Stomach smooth muscle (tissue), 2 donors: ENCODE results near the gene ZNF280A.
"Not testable (repeated sequence)": the region's sequence is repeated elsewhere in the genome, so short reads cannot be mapped to it uniquely, and the experiment has no call there.

Experiments
- H3K27ac ChIP-seq: one replicate; pipeline ENCODE4 v1.7.0; 2013; ENCODE audit warnings: mild to moderate bottlenecking, low read length, inconsistent platforms
- H3K27me3 ChIP-seq, 2 donors: one replicate each; pipeline ENCODE4 v1.7.0; 2013; ENCODE audit warnings: low read length in 2 of 2; ENCODE audit not compliant: insufficient read depth in 2 of 2, control insufficient read depth in 1 of 2
- H3K36me3 ChIP-seq, 2 donors: one replicate each; pipeline ENCODE4 v1.7.0; 2013; ENCODE audit warnings: low read length in 2 of 2; ENCODE audit not compliant: control insufficient read depth in 2 of 2, insufficient read depth in 2 of 2
- H3K4me1 ChIP-seq: one replicate; pipeline ENCODE4 v1.7.0; 2013; ENCODE audit warnings: low read length; ENCODE audit not compliant: control insufficient read depth, insufficient read depth
- H3K4me3 ChIP-seq, 2 donors: one replicate each; pipeline ENCODE4 v1.7.0; 2013; ENCODE audit warnings: low read length in 2 of 2
- H3K9ac ChIP-seq, 2 donors: one replicate each; pipeline ENCODE4 v1.7.0; 2013; ENCODE audit warnings: low read length in 2 of 2, mild to moderate bottlenecking in 1 of 2
- H3K9me3 ChIP-seq, 2 donors: one replicate each; pipeline ENCODE4 v1.7.0; 2013; ENCODE audit warnings: low read length in 2 of 2; ENCODE audit not compliant: control insufficient read depth in 2 of 2
- donor health status: healthy.
- donor health status: Pancreatic carcinoma.

ZNF280A gene

GRCh38 chr22:22538226-22538989, 18.3 kb upstream of the ZNF280A start:
- H3K36me3 ChIP-seq, result no peaks in the 10 kb centered on the region

GRCh38 chr22:22536916-22537315, 16.8 kb upstream of the ZNF280A start:
- Histone ChIP-seq H3K27ac (no peak overlapping the region), H3K4me3 (no peak overlapping the region), H3K4me1 (no peaks in the 10 kb centered on the region), H3K27me3 (peaks cover 0 to 3% of the 10 kb centered on the region in 2 donors), H3K36me3 (no peaks in the 10 kb centered on the region), H3K9me3 (peaks cover 3 to 5% of the 10 kb centered on the region in 2 donors), H3K9ac (no peak overlapping the region)

More at GRCh38 chr22:22538226-22538989, 18.3 kb upstream of the ZNF280A start:
- H3K27ac ChIP-seq, result no peak overlapping the region
- H3K4me1 ChIP-seq, result no peaks in the 10 kb centered on the region
- no peak overlapping the region for H3K9ac ChIP-seq
- H3K27me3 ChIP-seq, result peaks cover 0 to under 1% of the 10 kb centered on the region in 2 donors
- peaks cover 3 to 5% of the 10 kb centered on the region in 2 donors for H3K9me3 ChIP-seq
- H3K4me3 ChIP-seq, result no peak overlapping the region

- Histone ChIP-seq H3K9me3 (peaks cover 3 to 5% of the 10 kb centered on the region in 2 donors), H3K27ac (no peak overlapping the region), H3K36me3 (no peaks in the 10 kb centered on the region), H3K4me1 (no peaks in the 10 kb centered on the region), H3K27me3 (peaks cover 0 to 3% of the 10 kb centered on the region in 2 donors), H3K4me3 (no peak overlapping the region), H3K9ac (no peak overlapping the region)
Observed at GRCh38 chr22:22536515-22536914, 16.4 kb upstream of the ZNF280A start.

DNA sequence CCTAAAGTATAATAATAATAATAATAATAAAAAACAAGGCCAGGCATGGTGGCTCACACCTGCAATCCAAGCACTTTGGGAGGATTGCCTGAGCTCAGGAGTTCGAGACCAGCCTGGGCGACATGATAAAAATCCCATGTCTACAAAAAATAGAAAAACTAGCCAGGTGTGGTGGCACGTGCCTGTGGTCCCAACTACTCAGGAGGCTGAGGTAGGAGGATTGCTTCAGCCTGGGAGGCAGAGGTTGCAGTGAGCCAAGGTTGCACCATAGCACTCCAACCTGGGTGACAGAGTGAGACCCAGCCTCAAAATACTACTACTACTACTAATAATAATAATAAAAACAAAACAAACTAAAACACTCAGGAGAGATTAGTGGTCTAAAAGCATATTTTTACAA, 15.6 kb upstream of the ZNF280A start:
- H3K4me3 ChIP-seq, result no peak overlapping the region

DNA sequence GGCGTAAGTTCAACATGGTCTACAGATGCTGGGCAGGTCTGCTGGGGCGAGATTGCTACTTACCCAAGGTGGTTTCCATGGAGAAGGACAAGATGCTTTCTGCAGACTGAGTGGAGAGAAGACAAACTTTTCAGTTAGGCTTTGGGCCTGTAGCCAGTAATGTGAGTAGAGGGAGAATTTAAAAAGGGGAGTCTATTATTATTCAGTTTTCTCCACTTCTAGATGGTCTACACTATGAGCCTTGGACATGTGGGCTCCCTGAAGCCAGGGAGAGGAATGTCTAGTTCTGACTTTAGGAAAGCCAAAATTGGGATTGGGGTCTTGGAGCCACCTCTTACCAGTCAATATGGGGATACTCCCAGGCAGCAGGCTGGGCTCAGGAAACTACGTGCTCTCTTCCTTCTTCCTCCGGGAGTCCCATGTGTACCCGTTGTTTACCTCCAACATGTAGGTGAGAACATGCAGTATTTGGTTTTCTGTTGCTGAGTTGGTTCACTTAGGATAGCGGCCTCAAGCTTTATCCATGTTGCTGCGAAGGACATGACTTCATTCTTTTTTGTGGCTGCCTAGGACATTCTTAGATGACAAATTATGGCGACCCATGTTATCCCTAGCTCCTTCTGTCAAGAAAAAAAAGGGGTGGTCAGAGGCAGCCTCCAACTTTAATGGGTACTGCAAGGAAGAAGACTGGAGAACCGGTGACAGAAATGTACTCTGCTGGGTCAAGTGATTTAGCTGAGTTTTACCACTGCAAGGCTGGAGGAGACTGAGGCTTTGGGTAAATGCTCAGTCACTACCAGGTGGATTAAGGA, 14.7 kb upstream of the ZNF280A start:
- Histone ChIP-seq H3K4me3 (no peak overlapping the region), H3K36me3 (no peaks in the 10 kb centered on the region), H3K4me1 (no peaks in the 10 kb centered on the region), H3K9me3 (peaks cover 0 to 5% of the 10 kb centered on the region in 2 donors), H3K9ac (no peak overlapping the region), H3K27ac (no peak overlapping the region), H3K27me3 (peaks cover 0 to 3% of the 10 kb centered on the region in 2 donors)

More for the DNA sequence above, 15.6 kb upstream of the ZNF280A start:
- Histone ChIP-seq H3K4me1 (no peaks in the 10 kb centered on the region), H3K27ac (no peak overlapping the region), H3K36me3 (no peaks in the 10 kb centered on the region), H3K9ac (no peak overlapping the region), H3K27me3 (peaks cover 0 to 3% of the 10 kb centered on the region in 2 donors), H3K9me3 (peaks cover 3 to 5% of the 10 kb centered on the region in 2 donors)

DNA sequence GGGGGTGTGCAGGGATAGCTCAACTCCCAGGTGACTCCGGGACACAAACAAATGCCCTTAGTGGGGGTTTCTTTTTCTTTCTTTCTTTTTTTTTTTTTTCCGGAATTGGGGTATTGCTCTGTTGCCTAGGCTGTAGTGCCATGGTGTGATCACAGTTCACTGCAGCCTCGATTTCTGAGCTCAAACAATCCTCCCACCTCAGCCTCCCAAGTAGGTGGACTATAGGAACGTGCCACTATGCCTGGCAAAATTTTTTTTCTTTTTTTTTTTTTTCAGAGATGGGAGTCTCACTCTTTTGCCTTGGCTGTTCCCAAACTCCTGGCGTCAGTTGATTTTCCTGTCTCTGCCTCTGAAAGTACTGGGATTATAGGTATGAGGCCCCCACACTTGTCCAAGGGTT, 13.8 kb upstream of the ZNF280A start:
- no peaks in the 10 kb centered on the region for H3K36me3 ChIP-seq
- peaks cover 0 to 3% of the 10 kb centered on the region in 2 donors for H3K27me3 ChIP-seq
- H3K9ac ChIP-seq, result no peak overlapping the region
- H3K9me3 ChIP-seq, result peaks cover 0 to 5% of the 10 kb centered on the region in 2 donors
- no peak overlapping the region for H3K4me3 ChIP-seq
- H3K4me1 ChIP-seq, result no peaks in the 10 kb centered on the region
- no peak overlapping the region for H3K27ac ChIP-seq

DNA sequence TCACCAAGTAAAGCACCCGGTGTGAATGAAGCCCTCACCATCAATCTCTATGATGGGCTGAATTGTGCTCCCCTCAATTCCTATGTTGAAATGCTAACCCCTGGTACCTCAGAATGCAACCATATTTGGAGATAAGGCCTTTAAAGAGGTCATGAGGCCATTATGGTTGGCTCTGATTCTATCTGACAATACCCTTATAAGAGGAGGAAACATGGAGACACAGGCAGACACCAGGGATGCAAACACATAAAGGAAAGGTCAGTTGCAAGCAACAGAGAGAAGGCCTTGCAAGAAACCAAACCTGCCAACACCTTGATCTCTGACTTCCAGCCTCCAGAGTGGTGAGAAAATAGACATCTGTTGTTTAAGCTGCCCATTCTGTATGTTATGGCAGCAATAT, 13.3 kb upstream of the ZNF280A start:
- H3K4me3 ChIP-seq, result no peak overlapping the region
- H3K27me3 ChIP-seq, result peaks cover 0 to 3% of the 10 kb centered on the region in 2 donors
- no peak overlapping the region for H3K27ac ChIP-seq
- peaks cover 0 to 5% of the 10 kb centered on the region in 2 donors for H3K9me3 ChIP-seq
- no peak overlapping the region for H3K9ac ChIP-seq
- H3K36me3 ChIP-seq, result no peaks in the 10 kb centered on the region
- no peaks in the 10 kb centered on the region for H3K4me1 ChIP-seq

- not testable (repeated sequence) for H3K27ac ChIP-seq, H3K4me1 ChIP-seq
Observed at GRCh38 chr22:22532547-22533071, 12.5 kb upstream of the ZNF280A start.

GRCh38 chr22:22531770-22532546, 11.9 kb upstream of the ZNF280A start:
- no peak overlapping the region for H3K4me3 ChIP-seq

More at GRCh38 chr22:22532547-22533071, 12.5 kb upstream of the ZNF280A start:
- H3K4me3 ChIP-seq, H3K36me3 ChIP-seq, H3K27me3 ChIP-seq, H3K9me3 ChIP-seq, H3K9ac ChIP-seq: not testable (repeated sequence)

GRCh38 chr22:22528780-22529179, 8.7 kb upstream of the ZNF280A start:
- no peak overlapping the region for H3K27ac ChIP-seq

More at GRCh38 chr22:22531770-22532546, 11.9 kb upstream of the ZNF280A start:
- peaks cover 0 to 5% of the 10 kb centered on the region in 2 donors for H3K9me3 ChIP-seq
- no peaks in the 10 kb centered on the region for H3K4me1 ChIP-seq
- H3K27ac ChIP-seq, result no peak overlapping the region
- peaks cover 0 to 3% of the 10 kb centered on the region in 2 donors for H3K27me3 ChIP-seq
- H3K9ac ChIP-seq, result no peak overlapping the region
- no peaks in the 10 kb centered on the region for H3K36me3 ChIP-seq

More at GRCh38 chr22:22528780-22529179, 8.7 kb upstream of the ZNF280A start:
- Histone ChIP-seq H3K9ac (no peak overlapping the region), H3K4me3 (no peak overlapping the region), H3K4me1 (no peaks in the 10 kb centered on the region), H3K9me3 (no peaks in the 10 kb centered on the region), H3K36me3 (no peaks in the 10 kb centered on the region), H3K27me3 (peaks cover 0 to 3% of the 10 kb centered on the region in 2 donors)
